Measurements from ENCODE around the gene INTS1. TPM values are rescaled to one million over a fixed set of nuclear protein-coding genes. Genes with fewer than 3 reads are reported as not detected.
"Not testable (repeated sequence)": the region's sequence is repeated elsewhere in the genome, so short reads cannot be mapped to it uniquely, and the experiment has no call there.

Gene INTS1
- total RNA-seq, 4 donors from 2014 or later, result 45.9 to 70.6 (median 60.3) TPM

DNA sequence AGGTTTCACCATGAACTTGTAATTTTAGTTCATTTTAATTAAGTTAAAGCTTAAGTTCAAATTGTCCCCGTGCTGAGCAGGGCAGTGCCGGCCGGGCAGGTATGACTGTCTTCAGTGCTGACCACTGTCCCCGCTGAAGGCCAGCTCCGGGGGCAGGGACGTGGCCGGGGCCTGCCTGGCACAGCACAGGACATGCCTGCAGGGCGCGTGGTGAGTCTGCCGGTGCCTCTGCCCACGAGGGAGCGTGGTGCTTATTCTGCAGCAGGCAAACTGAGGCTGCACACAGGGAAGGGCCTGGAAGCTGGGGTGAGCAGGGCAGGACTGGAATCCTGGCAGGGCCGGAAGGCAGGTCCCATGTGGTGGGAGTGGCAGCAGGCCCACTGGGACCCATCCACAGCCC is 54.7 kb downstream of the INTS1 start:
- WGBS, 2 donors, result 89% methylated on average over 12 to 13 of the region's 13 CpGs

GRCh38 chr7:1448958-1449357 is 55.2 kb downstream of the INTS1 start:
- intact Hi-C loops (cut with DNase I; ENCODE audit: low total_unique reads), result no loop called here
- WGBS, 2 donors, result 92 to 100% methylated on average over 4 to 14 of the region's 14 CpGs
- DNase-seq (ENCODE audit: low spot score in 2 of 2), result no peak
- TF ChIP-seq POLR2A (IDR thresholded peaks at IDR 0.05) (no peak), CTCF (IDR thresholded peaks at IDR 0.05) (no peak)
- H3K4me3 ChIP-seq (ENCODE audit: low read depth, poor library complexity, severe bottlenecking), result no peak overlapping the region

More for the DNA sequence above, 54.7 kb downstream of the INTS1 start:
- DNase-seq (ENCODE audit: low spot score in 2 of 2), result no peak
- no peak for TF ChIP-seq POLR2A (IDR thresholded peaks at IDR 0.05)
- no peak for TF ChIP-seq CTCF (IDR thresholded peaks at IDR 0.05)
- intact Hi-C loops (cut with DNase I; ENCODE audit: low total_unique reads), result no loop called here
- no peak overlapping the region for H3K4me3 ChIP-seq (ENCODE audit: low read depth, poor library complexity, severe bottlenecking)

DNA sequence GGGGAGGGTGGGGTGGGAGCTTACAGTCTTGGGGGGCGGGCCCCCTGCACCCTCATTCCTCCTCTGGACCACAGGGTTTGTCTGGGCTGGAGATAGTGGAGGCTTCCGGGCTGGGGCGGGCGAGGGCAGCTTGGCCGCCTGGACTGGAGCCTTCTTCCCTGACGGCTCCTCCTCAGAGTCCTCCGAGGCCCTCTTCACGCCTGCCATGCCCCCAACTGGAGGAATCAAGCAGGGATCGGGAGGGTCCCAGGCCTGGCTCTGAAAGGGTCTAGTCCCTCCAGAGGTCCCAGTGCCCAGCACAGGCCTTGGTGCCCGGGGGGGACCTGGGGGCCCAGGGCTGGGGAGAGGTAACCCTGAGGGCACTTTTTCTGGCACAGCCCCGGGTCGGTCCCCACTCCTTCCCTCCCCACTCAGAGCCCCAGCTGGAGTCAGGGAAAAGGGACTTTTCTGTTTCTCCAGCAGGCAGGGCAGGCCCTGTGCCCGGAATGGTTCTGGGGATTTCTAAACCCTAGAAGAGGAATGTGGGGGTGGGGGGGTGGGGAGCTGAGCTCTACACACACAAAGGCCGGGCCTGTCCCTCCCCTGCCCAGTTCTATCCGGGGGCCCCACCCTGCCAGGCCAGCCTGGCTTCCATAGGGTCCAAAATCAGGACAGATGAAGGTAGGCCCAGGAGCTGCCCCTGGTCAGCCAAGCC is 56.5 kb downstream of the INTS1 start:
- 59 to 70% methylated on average over 12 to 13 of the region's 15 CpGs for WGBS, 2 donors
- DNase-seq (ENCODE audit: low spot score in 2 of 2), result no peak
- H3K4me3 ChIP-seq (ENCODE audit: low read depth, poor library complexity, severe bottlenecking), result no peak overlapping the region
- no peak for TF ChIP-seq POLR2A (IDR thresholded peaks at IDR 0.05)
- no peak for TF ChIP-seq CTCF (IDR thresholded peaks at IDR 0.05)
- intact Hi-C loops (cut with DNase I; ENCODE audit: low total_unique reads), result no loop called here

DNA sequence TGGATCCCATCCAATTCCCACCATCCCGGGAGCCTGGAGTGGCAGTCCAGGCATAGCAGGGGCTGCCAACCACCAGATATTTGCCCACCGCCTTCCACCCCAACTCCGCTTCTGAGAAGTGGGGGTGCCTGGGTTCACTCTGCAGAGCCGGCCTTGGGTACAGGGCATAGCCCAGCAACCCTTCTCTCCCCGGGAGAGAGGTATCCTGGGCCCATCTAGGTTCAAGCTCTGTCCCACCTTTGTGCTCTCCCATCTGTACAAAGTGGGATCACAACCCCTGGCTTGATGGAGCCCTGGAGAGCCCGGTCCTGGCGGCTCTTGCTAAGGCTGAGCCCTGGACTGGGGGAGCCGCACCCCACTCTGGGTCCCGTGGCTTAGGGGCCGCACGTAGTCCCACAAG is 57.1 kb downstream of the INTS1 start:
- TF ChIP-seq CTCF (IDR thresholded peaks at IDR 0.05), result no peak
- TF ChIP-seq POLR2A (IDR thresholded peaks at IDR 0.05), result no peak
- intact Hi-C loops (cut with DNase I; ENCODE audit: low total_unique reads), result no loop called here
- WGBS, 2 donors, result 77 to 91% methylated on average over 6 to 11 of the region's 11 CpGs
- no peak overlapping the region for H3K4me3 ChIP-seq (ENCODE audit: low read depth, poor library complexity, severe bottlenecking)
- DNase-seq (ENCODE audit: low spot score in 2 of 2), result no peak

DNA sequence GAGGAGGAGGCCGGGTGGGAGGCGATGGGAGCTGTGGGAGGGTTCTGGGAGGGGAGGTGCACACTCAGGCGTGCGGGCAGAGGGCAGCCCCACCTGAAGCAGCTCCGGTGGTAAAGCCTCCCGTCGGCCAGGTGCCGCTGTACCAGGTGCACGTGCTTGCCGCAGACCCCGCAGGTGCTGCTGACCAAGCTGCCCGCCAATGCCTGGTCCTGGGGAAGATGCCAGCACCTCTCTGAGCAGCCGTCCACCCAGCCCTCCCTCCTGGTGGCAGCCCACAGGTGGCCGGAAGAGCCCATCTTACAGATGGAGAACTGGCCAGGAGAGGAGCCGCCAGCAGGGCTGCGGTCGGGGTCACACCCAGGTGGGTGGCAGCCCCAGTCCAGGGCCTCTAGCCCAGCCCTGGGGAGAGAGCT is 57.6 kb downstream of the INTS1 start:
- DNase-seq (ENCODE audit: low spot score in 2 of 2), result no peak
- intact Hi-C loops (cut with DNase I; ENCODE audit: low total_unique reads), result no loop called here
- TF ChIP-seq CTCF (IDR thresholded peaks at IDR 0.05), result no peak
- TF ChIP-seq POLR2A (IDR thresholded peaks at IDR 0.05), result no peak
- H3K4me3 ChIP-seq (ENCODE audit: low read depth, poor library complexity, severe bottlenecking), result no peak overlapping the region
- 70 to 80% methylated on average over 14 to 17 of the region's 17 CpGs for WGBS, 2 donors

- 85 to 90% methylated on average over 3 to 4 of the region's 5 CpGs for WGBS, 2 donors
- H3K4me3 ChIP-seq (ENCODE audit: low read depth, poor library complexity, severe bottlenecking); DNase-seq (ENCODE audit: low spot score in 2 of 2); intact Hi-C loops (cut with DNase I; ENCODE audit: low total_unique reads): not testable (repeated sequence)
These were observed 58.2 kb downstream of the INTS1 start for GRCh38 chr7:1446026-1446425.
